ENCODE results near the gene PHLDB2.

PHLDB2 gene

GRCh38 chr3:111944372-111944771, 85.3 kb downstream of the PHLDB2 start:
- no peak for FAIRE-seq
- no peak for TF ChIP-seq SPI1 (IDR thresholded peaks at IDR 0.05; ENCODE audit: low read depth, low read length)
- no peak for TF ChIP-seq TAF1 (IDR thresholded peaks at IDR 0.05; ENCODE audit: low read depth, low read length)
- TF ChIP-seq POLR2AphosphoS5 (IDR thresholded peaks at IDR 0.05; ENCODE audit: low read depth, low read length) = no peak
- TF ChIP-seq POU2F2 (IDR thresholded peaks at IDR 0.05; ENCODE audit: low read depth, low read length) = no peak
- TF ChIP-seq POLR2A (IDR thresholded peaks at IDR 0.05; ENCODE audit: low read depth, low read length) = no peak
- no peak for TF ChIP-seq PAX5 (IDR thresholded peaks at IDR 0.05; ENCODE audit: insufficient read depth, low read length, severe bottlenecking)
- DNase-seq (ENCODE audit: insufficient read length, low spot score) = no peak

- no peak for TF ChIP-seq POLR2AphosphoS5 (IDR thresholded peaks at IDR 0.05; ENCODE audit: low read depth, low read length)
- no peak for TF ChIP-seq PAX5 (IDR thresholded peaks at IDR 0.05; ENCODE audit: insufficient read depth, low read length, severe bottlenecking)
- TF ChIP-seq POLR2A (IDR thresholded peaks at IDR 0.05; ENCODE audit: low read depth, low read length) = no peak
- TF ChIP-seq TAF1 (IDR thresholded peaks at IDR 0.05; ENCODE audit: low read depth, low read length) = no peak
- no peak for TF ChIP-seq SPI1 (IDR thresholded peaks at IDR 0.05; ENCODE audit: low read depth, low read length)
- TF ChIP-seq POU2F2 (IDR thresholded peaks at IDR 0.05; ENCODE audit: low read depth, low read length) = no peak
- DNase-seq (ENCODE audit: insufficient read length, low spot score) (no peak), FAIRE-seq (no peak)
These were observed 88.2 kb downstream of the PHLDB2 start for GRCh38 chr3:111947231-111947630.

DNA sequence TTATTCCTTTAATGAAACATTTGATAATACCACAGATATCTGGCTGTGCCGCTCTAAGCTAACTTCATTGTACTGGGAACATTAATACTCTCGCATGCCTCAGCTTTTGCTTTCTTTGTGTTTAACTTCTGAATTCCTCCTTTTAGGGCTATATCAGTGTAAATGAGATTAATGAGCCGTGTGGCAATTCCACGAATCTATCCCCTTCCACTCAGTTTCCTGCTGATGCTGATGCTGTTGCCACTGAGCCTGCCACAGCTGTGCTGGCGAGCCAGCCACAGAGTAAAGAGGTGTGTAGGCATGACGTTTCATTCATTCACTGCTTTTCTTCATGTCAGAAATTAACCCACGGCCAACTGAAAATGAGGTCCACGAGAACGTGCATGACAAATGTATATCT, 89.7 kb downstream of the PHLDB2 start:
- no peak for DNase-seq (ENCODE audit: insufficient read length, low spot score)

GRCh38 chr3:111949712-111950111, 90.6 kb downstream of the PHLDB2 start:
- FAIRE-seq = no peak
- DNase-seq (ENCODE audit: insufficient read length, low spot score) = no peak
- TF ChIP-seq POLR2A (IDR thresholded peaks at IDR 0.05; ENCODE audit: low read depth, low read length) (no peak), TAF1 (IDR thresholded peaks at IDR 0.05; ENCODE audit: low read depth, low read length) (no peak)

More for the DNA sequence above, 89.7 kb downstream of the PHLDB2 start:
- FAIRE-seq = no peak
- TF ChIP-seq POU2F2 (IDR thresholded peaks at IDR 0.05; ENCODE audit: low read depth, low read length) = no peak

GRCh38 chr3:111951032-111951431, 92.0 kb downstream of the PHLDB2 start:
- FAIRE-seq (no peak), DNase-seq (ENCODE audit: insufficient read length, low spot score) (no peak)
- TF ChIP-seq SPI1 (IDR thresholded peaks at IDR 0.05; ENCODE audit: low read depth, low read length) = no peak

DNA sequence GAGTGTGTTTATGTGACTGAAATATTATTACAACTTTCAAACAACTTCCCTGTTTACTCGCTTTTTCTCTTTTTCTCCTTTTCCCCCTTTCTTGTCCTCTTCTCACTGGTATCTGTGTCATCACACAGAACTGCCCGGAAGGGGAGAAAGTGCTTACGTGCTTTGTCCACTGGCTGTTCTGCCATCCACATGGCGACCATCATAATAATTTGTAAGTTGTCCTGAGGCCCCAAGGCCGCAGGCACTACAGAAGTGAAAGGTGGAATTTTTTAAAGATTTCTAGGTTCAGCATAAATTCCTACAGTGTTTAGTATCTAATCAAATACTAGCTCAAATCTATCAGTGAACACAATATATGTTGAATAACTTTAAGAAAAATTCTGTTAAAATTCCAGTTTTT, 93.0 kb downstream of the PHLDB2 start:
- FAIRE-seq = no peak
- no peak for TF ChIP-seq POLR2A (IDR thresholded peaks at IDR 0.05; ENCODE audit: low read depth, low read length)
- TF ChIP-seq POLR2AphosphoS5 (IDR thresholded peaks at IDR 0.05; ENCODE audit: low read depth, low read length) = no peak
- TF ChIP-seq TAF1 (IDR thresholded peaks at IDR 0.05; ENCODE audit: low read depth, low read length) = no peak
- TF ChIP-seq PAX5 (IDR thresholded peaks at IDR 0.05; ENCODE audit: insufficient read depth, low read length, severe bottlenecking) = no peak
- no peak for TF ChIP-seq SPI1 (IDR thresholded peaks at IDR 0.05; ENCODE audit: low read depth, low read length)
- no peak for TF ChIP-seq POU2F2 (IDR thresholded peaks at IDR 0.05; ENCODE audit: low read depth, low read length)
- DNase-seq (ENCODE audit: insufficient read length, low spot score) = no peak

DNA sequence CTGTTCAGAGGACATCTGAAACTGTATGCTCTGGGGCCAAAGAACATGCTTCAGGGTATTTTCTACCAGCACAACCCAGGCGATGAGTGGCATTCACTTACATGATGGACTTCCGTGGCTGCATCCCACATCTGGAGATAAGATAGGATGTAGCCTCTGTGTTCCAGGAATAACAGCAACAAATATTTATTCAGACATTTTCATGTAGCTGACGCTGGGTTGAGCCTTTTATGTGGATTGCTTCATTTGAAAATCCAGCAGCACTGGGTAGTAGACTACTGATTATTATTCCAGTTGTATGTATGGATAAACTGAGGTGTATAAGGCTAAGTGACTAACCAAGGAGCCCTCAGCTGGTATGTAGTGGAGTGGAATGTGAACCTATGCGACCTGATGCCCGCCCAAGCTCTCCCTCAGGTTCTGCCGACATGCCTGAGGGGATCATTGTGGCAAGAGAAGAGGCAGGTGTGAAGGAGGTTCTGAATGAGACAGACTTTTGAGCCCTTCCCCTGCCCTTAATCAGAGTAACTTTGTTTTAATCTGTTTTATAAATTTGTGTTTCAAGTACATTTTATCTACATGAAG, 93.9 kb downstream of the PHLDB2 start:
- TF ChIP-seq TAF1 (IDR thresholded peaks at IDR 0.05; ENCODE audit: low read depth, low read length) (no peak), POU2F2 (IDR thresholded peaks at IDR 0.05; ENCODE audit: low read depth, low read length) (no peak), POLR2AphosphoS5 (IDR thresholded peaks at IDR 0.05; ENCODE audit: low read depth, low read length) (no peak), PAX5 (IDR thresholded peaks at IDR 0.05; ENCODE audit: insufficient read depth, low read length, severe bottlenecking) (no peak), POLR2A (IDR thresholded peaks at IDR 0.05; ENCODE audit: low read depth, low read length) (no peak), SPI1 (IDR thresholded peaks at IDR 0.05; ENCODE audit: low read depth, low read length) (no peak)
- FAIRE-seq (no peak), DNase-seq (ENCODE audit: insufficient read length, low spot score) (no peak)

- DNase-seq (ENCODE audit: insufficient read length, low spot score) (no peak), FAIRE-seq (no peak)
- no peak for TF ChIP-seq POLR2AphosphoS5 (IDR thresholded peaks at IDR 0.05; ENCODE audit: low read depth, low read length)
- TF ChIP-seq TAF1 (IDR thresholded peaks at IDR 0.05; ENCODE audit: low read depth, low read length) = no peak
- no peak for TF ChIP-seq PAX5 (IDR thresholded peaks at IDR 0.05; ENCODE audit: insufficient read depth, low read length, severe bottlenecking)
- no peak for TF ChIP-seq SPI1 (IDR thresholded peaks at IDR 0.05; ENCODE audit: low read depth, low read length)
- no peak for TF ChIP-seq POU2F2 (IDR thresholded peaks at IDR 0.05; ENCODE audit: low read depth, low read length)
- TF ChIP-seq POLR2A (IDR thresholded peaks at IDR 0.05; ENCODE audit: low read depth, low read length) = no peak
These were observed 95.3 kb downstream of the PHLDB2 start for GRCh38 chr3:111954228-111954990.

- TF ChIP-seq SPI1 (IDR thresholded peaks at IDR 0.05; ENCODE audit: low read depth, low read length) (no peak), POLR2AphosphoS5 (IDR thresholded peaks at IDR 0.05; ENCODE audit: low read depth, low read length) (no peak), POU2F2 (IDR thresholded peaks at IDR 0.05; ENCODE audit: low read depth, low read length) (no peak), POLR2A (IDR thresholded peaks at IDR 0.05; ENCODE audit: low read depth, low read length) (no peak)
- no peak for DNase-seq (ENCODE audit: insufficient read length, low spot score)
- no peak for FAIRE-seq
These were observed 96.8 kb downstream of the PHLDB2 start for GRCh38 chr3:111955876-111956275.

DNA sequence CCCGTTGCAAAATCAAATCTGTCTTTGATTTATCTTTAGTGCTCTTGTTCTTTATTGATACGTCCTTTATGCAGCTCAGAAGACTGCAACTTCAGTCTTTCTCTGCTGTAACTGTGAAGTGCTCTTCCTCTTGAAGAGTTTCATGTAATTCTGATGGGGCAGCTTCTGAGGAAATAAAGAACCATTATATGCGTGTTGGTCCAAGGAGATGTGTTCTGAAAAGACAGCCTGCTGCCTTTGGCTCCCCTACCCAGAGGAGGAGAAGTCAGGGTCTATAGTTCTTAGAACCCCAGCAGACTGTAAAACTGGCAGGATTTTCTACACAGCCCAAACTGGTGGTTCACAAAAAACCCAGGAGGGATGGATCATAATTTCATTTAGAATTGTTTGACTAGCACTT, 97.4 kb downstream of the PHLDB2 start:
- DNase-seq (ENCODE audit: insufficient read length, low spot score) (no peak), FAIRE-seq (no peak)
- TF ChIP-seq POLR2A (IDR thresholded peaks at IDR 0.05; ENCODE audit: low read depth, low read length) = no peak
- TF ChIP-seq TAF1 (IDR thresholded peaks at IDR 0.05; ENCODE audit: low read depth, low read length) = no peak
- TF ChIP-seq POLR2AphosphoS5 (IDR thresholded peaks at IDR 0.05; ENCODE audit: low read depth, low read length) = no peak
- no peak for TF ChIP-seq POU2F2 (IDR thresholded peaks at IDR 0.05; ENCODE audit: low read depth, low read length)
- TF ChIP-seq PAX5 (IDR thresholded peaks at IDR 0.05; ENCODE audit: insufficient read depth, low read length, severe bottlenecking) = no peak
- TF ChIP-seq SPI1 (IDR thresholded peaks at IDR 0.05; ENCODE audit: low read depth, low read length) = no peak

All from GM12891 (cell line).